Measurements from ENCODE around the gene KRTAP5-4.
"Not testable (repeated sequence)": the region's sequence is repeated elsewhere in the genome, so short reads cannot be mapped to it uniquely, and the experiment has no call there.

KRTAP5-4 gene

GRCh38 chr11:1597331-1597993 is 24.5 kb downstream of the KRTAP5-4 start:
- no peak overlapping the region for H3K4me3 ChIP-seq (replicated peaks; ENCODE audit: low read depth, low read length)
- TF ChIP-seq, protein P1, sequence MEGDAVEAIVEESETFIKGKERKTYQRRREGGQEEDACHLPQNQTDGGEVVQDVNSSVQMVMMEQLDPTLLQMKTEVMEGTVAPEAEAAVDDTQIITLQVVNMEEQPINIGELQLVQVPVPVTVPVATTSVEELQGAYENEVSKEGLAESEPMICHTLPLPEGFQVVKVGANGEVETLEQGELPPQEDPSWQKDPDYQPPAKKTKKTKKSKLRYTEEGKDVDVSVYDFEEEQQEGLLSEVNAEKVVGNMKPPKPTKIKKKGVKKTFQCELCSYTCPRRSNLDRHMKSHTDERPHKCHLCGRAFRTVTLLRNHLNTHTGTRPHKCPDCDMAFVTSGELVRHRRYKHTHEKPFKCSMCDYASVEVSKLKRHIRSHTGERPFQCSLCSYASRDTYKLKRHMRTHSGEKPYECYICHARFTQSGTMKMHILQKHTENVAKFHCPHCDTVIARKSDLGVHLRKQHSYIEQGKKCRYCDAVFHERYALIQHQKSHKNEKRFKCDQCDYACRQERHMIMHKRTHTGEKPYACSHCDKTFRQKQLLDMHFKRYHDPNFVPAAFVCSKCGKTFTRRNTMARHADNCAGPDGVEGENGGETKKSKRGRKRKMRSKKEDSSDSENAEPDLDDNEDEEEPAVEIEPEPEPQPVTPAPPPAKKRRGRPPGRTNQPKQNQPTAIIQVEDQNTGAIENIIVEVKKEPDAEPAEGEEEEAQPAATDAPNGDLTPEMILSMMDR (IDR thresholded peaks at IDR 0.05; ENCODE audit: low read length, missing control alignments), result no peak
- DNase-seq (ENCODE audit: low read depth), result no peak

- not testable (repeated sequence) for DNase-seq (ENCODE audit: low read depth); H3K4me3 ChIP-seq (replicated peaks; ENCODE audit: low read depth, low read length)
Measured at GRCh38 chr11:1596576-1597121, 25.3 kb downstream of the KRTAP5-4 start.

DNA sequence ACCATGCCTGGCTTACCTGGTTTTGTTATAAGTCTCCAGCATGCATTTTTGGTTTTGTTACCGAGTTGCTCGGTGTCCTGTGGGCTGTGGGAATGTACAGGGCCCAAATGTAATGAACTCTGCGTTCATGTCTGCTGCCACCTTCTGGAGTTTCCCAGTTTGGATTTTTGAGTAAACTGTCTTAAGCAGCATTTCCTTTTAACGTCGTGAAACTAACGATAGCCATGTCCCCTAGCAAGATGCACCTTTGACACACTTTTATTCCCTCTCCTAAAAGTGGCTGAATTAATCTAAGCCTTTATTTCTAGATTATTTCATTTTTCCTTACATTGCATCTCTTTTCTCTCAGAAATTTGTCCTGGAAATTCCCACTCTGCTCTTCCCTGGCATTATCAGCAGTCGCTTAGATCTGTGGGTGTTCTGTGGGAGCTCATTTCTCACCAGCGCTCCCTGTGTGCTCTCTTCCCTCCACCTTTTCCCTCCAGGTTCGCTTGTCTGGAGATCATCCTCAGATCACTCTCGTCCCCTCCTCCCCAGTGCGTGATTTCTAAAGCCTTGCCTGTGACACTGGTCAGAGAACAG is 25.9 kb downstream of the KRTAP5-4 start:
- not testable (repeated sequence) for DNase-seq (ENCODE audit: low read depth); H3K4me3 ChIP-seq (replicated peaks; ENCODE audit: low read depth, low read length)

- H3K4me3 ChIP-seq (replicated peaks; ENCODE audit: low read depth, low read length), result no peak overlapping the region
- TF ChIP-seq, protein P1 (IDR thresholded peaks at IDR 0.05; ENCODE audit: low read length, missing control alignments), result no peak
- DNase-seq (ENCODE audit: low read depth), result no peak
Measured at GRCh38 chr11:1592628-1593027, 29.3 kb downstream of the KRTAP5-4 start.

DNA sequence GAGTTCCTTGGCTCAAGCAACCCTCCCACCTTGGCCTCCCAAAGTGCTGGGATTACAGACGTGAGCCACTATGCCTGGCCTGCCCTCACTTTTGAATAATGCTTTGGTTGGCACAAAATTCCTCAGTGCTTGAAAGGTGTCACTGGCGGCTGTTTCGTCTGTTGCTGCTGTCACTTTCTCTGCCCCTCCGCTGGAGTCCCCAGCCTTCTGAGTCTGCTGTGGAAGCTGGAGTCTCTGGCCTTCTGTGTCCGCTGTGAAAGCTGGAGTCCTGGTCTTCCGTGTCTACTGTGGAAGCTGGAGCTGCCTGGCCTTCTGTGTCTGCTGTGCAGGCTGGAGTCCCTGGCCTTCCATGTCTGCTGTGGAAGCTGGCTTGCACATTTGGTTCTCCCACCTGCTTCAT is 31.9 kb downstream of the KRTAP5-4 start:
- no peak for DNase-seq (ENCODE audit: low read depth)
- TF ChIP-seq, protein P1 (IDR thresholded peaks at IDR 0.05; ENCODE audit: low read length, missing control alignments), result no peak

GRCh38 chr11:1589191-1589963 is 32.6 kb downstream of the KRTAP5-4 start:
- DNase-seq (ENCODE audit: low read depth); H3K4me3 ChIP-seq (replicated peaks; ENCODE audit: low read depth, low read length): not testable (repeated sequence)

More for the DNA sequence above, 31.9 kb downstream of the KRTAP5-4 start:
- H3K4me3 ChIP-seq (replicated peaks; ENCODE audit: low read depth, low read length), result no peak overlapping the region

DNA sequence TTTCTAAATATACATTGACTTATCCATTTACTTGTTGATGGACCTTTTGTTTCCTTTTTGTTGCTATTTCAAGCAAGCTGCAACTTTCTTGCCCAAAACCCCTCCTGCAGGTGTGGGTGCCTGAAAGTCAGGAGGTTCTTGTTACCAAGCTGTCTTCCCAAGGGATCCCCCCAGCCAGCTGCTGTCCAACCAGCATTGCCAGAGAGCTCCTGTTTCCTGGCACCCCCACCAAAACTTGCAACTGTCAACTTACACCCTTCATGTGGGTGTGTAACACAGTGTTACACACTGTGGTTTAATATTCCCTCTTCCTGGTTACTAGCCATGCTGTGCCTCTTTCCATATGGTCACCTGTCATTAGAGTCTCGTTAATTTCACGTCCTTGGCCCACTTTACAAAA is 35.2 kb downstream of the KRTAP5-4 start:
- TF ChIP-seq, protein P1 (IDR thresholded peaks at IDR 0.05; ENCODE audit: low read length, missing control alignments), result no peak
- no peak overlapping the region for H3K4me3 ChIP-seq (replicated peaks; ENCODE audit: low read depth, low read length)
- no peak for DNase-seq (ENCODE audit: low read depth)

GRCh38 chr11:1584661-1585370 is 37.1 kb downstream of the KRTAP5-4 start, which contains the start of gene KRTAP5-1:
TSS of gene KRTAP5-1 (minus strand) at chr11:1585283. CDS start at chr11:1585249, 34 bp downstream.
- DNase-seq (ENCODE audit: low read depth); H3K4me3 ChIP-seq (replicated peaks; ENCODE audit: low read depth, low read length): not testable (repeated sequence)

DNA sequence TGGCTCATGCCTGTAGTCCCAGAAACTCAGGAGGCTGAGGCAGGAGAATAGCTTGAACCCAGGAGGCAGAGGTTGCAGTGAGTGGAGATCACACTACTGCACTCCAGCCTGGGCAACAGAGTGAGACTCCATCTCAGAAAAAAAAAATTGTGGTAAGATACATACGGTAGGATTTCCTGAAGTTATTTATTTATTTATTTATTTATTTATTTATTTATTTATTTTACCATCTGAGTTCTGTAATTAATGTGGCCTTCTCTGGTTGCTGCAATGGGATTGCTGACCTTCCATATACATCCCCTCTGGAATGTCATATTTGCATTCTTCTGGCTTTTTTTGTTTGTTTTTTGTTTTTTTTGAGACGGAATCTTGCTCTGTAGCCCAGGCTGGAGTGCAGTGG is 39.0 kb downstream of the KRTAP5-4 start:
- not testable (repeated sequence) for DNase-seq (ENCODE audit: low read depth); H3K4me3 ChIP-seq (replicated peaks; ENCODE audit: low read depth, low read length)
